SIG-M5 treated with dmso at 0.1 percent for 504 hours (cell line): ENCODE data around the gene PPAT.

Experiments
- DNase-seq: peaks from one replicate; lab custom pipeline; 2025; ENCODE audit not compliant: unreplicated experiment; lab: John Stamatoyannopoulos, UW

The PPAT gene

DNA sequence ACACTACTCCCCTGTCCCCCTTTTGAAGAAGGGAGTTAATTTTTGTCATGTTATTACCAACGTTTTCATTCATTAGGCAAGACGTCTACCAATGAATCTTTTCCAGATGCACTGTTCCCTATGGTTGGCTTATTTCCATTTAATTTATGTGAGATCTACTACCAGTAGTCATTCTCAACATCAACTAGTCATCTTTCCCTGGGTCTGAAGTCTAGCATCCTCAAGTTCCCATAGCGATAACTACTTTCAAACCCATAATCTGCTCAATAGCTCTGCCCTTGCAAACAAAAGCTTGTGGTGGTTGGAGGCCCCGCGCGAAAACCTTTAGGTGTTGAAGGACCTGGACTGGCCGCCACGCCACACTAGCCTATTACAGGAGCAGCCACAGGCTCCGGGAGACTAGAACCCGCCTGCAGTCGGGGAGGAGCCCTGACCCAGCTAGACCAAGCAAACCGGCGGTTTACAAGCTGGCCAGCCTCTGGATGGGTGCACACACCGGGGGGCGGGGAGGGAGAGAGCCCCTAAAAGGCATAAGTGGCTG lies 746 bp downstream of the PPAT start:
- DNase-seq, result peak; percentile 57

DNA sequence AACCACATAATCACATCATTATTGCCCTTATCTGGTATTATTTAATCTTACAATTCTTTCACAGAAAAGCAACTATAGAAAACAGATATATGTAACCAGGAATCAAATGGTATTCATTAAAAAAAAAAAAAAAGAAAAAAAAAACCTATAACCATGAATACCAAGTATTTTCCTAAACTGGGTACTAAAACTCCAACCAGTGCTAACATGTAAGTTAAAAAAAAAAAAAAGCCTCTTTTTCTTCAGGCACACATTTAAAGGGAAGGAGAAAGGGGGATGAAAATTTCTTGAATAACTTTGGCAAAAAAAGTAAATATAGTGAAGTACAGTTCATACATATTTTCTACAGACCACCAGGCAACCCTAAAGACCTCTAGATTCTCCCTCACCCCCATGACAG lies 2.1 kb downstream of the PPAT start:
- no peak for DNase-seq

DNA sequence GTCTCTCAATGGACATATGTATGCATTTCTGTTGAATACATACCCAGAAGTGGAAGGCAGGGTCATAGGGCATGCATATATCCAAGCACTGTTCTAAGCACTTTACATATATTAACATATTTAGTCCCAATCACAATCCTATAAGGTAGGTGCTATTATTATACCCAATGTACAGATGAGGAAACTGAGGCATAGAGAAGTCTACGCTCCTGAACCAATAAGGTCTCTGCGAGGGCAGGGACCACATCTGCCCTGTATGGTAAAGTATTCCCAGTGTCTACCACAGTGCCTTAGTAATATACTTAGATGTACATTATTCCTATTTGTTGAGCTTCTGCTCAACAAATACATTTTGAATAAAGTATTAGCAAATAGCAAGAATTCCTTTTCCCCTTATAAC lies 5.2 kb downstream of the PPAT start:
- no peak for DNase-seq

DNA sequence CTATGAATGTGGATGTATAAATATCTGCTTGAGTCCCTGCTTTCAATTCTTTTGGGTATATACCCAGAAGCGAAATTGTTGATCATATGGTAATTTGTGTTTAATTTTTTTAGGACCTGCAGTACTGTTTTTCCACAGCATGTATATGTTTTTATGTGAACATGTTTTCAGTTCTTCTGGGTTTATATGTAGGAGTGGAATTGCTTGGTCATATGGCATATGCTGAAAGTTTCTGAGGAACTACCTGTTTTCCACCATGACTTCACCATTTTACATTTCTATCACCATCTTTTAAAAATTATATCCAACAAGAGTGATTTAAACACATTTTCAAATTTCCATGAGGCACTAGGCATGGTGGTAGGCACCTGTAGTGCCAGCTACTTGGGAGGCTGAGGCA lies 8.2 kb downstream of the PPAT start:
- DNase-seq, result no peak

DNA sequence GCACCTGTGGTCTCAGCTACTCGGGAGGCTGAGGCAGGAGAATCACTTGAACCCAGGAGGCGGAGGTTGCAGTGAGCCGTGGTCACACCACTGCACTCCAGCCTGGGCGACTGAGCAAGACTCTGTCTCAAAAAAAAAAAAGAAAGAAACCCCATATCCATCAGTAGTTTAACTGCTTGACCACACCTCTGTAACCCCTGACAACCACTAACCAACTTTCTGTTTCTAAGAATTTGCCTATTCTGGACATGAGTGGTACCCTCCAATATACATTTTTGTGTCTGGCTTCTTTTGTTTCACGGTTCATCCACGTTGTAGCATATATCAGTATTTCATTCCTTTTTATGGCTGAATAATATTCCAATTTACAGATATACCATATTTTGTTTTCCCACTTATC lies 9.1 kb downstream of the PPAT start:
- no peak for DNase-seq

DNA sequence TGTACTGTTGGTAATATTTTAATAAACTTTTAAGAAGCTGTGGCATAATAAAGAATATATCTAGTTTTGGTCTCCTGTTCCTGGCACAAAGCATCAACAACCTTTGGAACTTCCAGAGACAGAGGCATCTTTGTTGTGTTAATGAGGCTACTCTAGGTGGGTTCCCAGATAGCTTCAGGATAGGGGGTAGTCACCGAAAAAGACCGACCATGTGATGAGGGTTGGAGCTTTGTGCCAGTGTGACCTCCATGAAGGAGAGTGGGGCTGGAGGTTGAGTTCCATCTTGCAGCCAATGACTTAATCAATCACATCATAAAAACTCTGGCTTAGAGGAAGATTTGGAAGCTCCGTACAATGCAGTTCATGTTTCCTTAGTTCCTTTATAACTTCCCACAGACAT lies 9.9 kb downstream of the PPAT start:
- DNase-seq, result no peak

DNA sequence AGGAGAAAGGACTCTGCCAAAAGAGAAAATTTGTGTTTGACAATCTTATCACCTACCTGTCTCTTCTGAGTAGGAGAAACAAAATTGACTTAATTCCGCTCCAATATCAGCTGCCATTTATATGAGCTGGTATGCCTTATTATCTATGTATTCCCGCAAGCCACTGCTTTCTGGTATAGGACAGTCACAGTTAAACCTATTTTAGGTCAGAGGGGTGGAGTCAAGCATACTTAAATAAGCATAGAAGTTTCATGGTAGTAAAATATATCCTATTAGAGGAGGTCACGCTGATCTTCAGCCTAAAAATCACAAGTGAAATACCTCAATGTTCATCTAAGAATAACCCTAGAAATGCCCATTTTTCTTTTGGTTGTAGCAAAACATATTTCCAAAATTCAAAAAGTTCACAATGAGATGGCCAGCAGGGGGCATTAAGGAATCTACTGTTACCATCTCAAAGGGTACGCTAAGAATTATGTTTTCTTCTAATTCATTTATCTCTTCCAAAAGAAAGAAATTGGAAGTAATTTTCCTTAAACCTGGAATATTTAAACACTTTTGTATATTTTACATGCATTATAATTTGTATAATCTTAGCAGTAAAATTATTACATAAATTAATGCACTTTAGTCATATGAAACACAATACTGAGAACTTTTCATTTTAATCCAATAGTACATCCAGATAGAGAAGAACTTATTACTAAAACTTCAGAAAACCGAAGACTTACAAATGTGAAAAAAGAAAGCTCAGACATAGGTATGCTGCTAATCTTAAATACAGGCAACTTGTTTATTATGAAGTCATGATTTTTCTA lies 10.5 kb downstream of the PPAT start:
- DNase-seq, result peak; percentile 32

DNA sequence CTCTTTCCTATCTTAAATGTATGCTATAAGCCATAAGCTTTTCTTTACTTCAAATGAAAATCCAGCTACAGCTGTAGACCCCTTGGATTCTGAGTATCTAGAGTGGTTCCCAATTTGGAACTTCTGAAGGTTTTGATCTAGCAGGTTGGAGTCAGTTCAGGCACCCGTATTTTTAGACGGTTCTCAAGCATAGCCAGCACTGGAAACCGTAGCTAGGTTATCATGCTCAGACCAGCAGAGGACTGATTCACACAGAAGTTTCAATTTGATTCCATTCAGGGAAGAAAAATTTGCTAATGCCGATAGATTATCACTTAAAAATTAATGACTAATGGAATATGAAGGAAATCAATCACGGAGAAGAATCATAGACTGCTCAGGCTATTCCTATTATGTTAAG lies 11.2 kb downstream of the PPAT start:
- DNase-seq, result no peak

DNA sequence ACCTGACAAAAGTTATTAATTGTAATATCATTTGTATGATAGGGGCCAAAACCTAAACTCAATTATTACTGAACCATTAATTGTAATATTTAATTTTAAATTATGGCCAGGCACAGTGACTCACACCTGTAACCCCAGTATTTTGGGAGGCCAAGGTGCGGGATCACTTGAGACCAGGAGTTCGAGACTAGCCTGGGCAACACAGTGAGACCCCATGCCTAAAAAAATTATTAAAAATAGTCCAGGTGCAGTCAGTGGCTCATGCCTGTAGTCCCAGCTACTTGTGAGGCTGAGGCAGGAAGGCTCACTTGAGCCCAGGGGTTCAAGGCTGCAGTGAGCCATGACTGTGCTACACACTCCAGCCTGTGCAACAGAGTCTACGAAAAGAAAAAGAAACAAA lies 18.0 kb downstream of the PPAT start:
- DNase-seq, result no peak

DNA sequence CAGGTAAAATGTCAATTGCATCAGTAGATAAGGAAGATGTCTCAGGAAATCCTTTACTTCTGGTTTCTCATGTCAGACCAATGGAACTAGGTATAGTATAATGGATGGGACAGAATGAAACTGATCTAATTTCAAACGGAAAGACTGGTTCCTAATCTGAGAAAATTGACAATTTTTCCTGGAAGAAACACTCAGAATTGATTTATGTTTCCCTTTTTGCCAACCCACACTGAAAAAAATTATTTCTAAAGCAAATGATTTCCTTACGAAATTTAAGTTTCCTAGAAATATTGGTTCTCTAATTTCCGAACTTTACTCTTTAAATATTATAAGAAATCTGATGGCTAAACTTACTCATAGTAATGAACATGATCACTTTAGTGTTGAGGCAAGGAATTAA lies 19.1 kb downstream of the PPAT start:
- DNase-seq, result no peak

DNA sequence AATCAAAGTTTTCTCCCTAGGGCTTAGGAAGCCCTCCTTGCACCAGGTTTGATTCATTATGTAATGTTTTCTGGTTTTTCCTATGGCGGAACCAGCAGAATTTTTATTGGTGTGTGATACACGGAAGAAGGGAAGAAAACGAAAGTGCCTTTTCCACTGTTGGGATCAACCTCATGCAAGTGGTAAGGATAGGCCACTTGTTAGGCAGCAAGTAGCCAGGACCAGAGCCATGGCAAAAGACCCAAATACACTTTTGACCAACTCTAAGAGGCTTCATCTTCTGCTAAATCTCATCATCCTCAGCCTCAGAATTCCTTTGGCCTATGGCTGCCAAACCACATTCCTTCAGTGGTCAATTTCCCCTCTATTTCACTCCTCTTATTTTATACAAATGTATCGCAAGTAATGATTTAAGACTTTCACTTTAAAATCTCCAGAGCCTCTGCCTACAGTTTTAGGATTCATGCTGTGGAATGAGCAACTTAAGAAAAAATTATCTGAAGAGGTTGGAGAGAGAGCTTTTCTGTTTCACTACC lies 21.2 kb downstream of the PPAT start:
- no peak for DNase-seq

DNA sequence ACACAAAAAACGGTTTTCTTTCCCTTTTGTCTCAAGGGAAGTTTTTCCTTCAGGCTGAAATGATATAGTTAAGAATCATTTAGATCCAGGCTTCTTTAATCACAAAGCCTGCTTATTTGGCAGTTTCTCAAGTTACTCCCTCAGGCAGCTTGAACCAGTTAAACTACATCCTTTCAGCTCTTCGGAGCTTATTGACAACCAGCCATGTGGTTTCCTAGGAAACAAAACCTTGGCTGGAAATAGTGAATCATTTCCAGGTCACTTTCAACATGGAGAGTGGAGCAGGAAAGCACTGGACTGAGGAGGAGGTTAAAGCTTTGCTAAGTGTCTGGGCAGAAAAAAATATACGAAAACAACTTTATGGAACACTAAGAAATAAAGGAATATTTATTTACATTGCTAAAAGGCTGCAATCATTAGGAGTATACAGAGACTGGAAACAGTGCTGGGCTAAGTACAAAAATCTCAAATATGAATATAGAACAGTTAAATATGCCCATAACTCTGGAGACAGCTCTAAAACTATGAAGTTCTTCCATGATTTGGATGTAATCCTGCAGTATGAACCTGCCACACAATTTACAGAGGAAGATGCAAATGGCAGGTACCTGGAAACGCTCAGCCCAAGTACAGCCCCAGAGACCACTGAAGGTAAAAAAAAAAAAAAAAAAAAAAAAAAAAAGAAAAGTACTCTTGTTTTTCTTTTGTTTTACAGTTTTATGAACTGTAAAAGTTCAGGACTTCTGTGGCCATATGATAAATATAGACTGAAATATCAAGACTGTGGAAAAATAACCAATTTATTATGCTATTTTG lies 25.0 kb downstream of the PPAT start:
- DNase-seq, result peak; percentile 70

DNA sequence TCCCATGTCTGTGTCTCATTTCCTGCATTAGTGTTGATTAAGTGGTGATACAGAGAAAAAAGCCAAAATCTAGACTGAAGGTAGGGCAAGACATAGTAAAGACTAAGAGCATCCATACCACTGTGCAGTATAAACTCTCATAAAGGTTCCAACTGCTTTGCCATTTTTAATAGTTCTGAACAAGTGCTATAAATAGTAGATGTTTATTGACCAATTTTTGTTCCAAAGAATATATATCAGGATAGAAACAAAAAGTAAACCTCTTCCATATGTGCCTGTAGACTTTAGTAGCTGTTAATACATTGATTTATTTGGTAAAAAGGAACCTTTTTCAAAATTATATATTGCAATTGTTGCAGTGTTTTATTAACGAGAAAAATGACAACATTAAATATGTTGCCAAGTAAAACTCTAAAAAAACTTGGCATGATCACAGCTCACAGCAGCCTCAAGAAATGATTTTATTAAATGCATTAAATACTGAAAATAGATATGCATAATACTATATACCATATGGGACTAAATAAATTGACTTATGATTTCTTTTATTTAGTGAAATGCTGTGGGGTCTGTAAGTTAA lies 25.8 kb downstream of the PPAT start:
- no peak for DNase-seq

DNA sequence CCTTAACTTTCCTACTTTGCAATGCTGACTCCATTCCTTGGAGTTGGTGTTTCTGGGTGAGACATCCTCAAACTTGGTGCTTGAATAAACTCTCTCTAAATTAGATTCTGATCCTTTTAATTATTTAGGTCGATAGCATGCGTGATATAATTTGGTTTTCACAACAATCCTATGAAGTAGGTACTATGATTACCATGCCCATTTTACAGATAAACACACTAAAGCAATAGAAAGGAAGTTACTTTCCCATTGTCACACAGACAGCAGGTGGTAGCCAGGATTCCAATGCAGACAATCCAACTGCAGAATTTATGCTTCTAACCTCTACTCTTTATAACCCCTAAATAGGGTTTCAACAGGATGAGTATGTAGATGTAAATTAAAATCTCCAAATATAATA lies 26.4 kb downstream of the PPAT start:
- DNase-seq, result no peak

DNA sequence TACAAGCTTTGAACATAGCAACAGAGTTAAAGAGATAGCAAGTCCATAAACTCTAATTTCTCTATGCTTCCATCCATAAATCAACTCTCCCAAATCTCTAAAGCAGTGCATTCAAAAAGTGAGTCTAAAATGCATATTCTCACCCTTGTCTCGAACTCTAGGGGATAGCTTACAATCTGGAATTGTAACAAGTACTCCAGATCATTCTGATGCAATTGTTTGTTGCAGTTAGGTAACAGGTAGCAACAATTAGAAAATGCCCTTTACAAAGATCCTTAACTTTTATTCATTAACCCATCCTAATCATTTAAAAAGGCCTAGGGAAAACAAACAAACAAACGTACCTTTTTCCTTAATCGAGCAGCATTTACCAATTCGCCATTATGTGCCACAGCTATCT lies 29.3 kb downstream of the PPAT start:
- DNase-seq, result no peak

DNA sequence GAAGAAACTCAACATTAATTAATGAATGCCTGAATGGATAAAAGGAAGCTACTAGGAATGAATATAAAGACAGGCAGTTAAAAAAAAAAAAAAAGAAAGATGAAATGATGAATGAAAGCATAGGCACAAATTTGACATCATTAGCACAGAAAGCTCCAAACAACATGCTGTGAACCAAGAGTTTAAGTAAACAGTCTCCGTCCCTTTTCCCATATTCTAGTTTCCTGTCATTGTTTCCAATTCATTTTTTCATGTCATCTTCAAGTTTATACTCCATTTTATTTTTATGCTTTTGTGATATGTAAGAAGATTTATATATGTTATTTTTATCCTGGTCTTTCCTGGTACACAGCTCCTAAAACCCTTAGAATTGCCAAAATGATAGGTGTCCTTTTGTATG lies 30.4 kb downstream of the PPAT start:
- DNase-seq, result no peak

DNA sequence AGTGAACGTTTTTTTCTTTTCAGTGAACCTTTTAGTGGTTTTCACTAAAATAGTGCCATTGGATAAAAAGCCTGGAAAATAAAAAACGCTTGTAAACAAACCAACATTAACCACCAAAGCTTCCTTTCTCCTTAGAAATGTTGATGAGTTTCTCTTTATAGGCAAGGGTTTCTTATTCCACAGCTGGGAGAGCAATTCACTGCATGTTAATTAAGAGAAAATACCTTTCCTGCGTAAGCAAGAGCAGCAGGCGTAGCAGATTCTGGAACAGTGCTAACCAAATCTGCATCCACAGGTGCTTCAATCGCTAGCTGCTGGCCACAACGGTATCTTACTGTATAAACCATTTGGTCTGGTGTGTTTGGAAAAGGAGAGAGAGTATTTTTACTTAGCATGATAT lies 34.9 kb downstream of the PPAT start:
- DNase-seq, result no peak

DNA sequence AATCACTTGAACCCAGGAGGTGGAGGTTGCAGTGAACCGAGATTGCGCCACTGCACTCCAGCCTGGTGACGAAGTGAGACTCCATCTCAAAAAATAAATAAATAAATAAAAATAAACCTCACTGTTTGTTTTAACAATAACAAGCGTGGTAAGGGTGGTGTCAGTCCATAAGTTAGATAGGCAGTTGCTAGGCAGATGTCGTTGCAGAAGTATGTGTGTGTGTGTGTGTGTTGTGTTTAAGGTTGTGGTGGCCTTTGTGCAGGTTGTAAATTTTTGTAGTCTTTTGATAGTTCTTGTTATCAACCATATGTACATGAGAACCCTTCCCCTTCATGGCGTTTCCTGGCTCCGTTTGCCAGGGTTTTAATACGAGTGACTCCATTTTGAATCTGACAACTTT lies 44.1 kb downstream of the PPAT start:
- no peak for DNase-seq

DNA sequence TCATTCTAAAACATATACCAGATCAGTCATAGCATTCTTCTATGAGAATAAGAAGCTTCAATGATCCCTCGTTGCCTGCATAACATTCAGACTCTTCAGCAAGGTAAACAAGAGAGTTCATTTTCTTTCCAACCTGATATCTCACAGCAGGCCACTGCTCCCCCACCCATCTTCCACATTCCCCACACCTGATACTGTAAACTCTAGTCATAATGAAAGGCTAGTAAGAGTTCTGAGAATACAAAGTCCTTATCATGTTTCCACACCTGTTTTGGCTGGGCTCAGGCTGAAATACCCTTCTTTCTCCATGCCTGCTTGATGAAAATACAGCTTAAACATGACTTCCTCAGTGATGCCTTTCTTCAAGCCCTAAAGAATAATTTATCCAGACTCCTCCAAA lies 45.9 kb downstream of the PPAT start:
- DNase-seq, result no peak

DNA sequence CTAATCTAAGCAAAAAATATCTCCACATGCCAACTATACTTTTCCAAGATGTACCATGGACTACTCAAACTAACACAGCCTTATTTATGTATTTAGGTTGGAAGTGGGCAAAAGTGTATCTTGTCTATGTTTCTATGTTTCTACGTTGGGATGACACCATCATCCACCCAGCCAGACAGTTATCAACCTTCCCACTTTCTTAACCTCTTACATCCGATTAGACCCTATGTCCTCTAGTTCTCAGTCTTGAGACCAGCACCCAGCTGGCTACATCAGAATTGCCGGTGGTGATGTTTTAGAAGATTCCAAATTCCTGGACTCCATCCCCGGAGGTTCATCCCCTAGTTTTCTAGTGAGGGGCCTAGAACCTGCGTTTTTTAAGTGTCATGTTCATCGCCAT lies 47.1 kb downstream of the PPAT start:
- no peak for DNase-seq
